Astrocyte (in vitro differentiated cells and primary cell): ENCODE results near the gene NR2F1.

Source experiments
- EZH2 ChIP-seq: IDR thresholded peaks from 2 replicates; pipeline ENCODE4 v1.6.1; 2012; ENCODE audit warnings: mild to moderate bottlenecking, low read length, inconsistent platforms; ENCODE audit not compliant: insufficient read depth
- TF ChIP-seq, protein P1 (sequence below): IDR thresholded peaks from 2 replicates; pipeline ENCODE4 v1.5.1; 2011; ENCODE audit warnings: low read depth, mild to moderate bottlenecking, inconsistent platforms, low read length, moderate library complexity; ENCODE audit not compliant: insufficient read depth

DNA sequence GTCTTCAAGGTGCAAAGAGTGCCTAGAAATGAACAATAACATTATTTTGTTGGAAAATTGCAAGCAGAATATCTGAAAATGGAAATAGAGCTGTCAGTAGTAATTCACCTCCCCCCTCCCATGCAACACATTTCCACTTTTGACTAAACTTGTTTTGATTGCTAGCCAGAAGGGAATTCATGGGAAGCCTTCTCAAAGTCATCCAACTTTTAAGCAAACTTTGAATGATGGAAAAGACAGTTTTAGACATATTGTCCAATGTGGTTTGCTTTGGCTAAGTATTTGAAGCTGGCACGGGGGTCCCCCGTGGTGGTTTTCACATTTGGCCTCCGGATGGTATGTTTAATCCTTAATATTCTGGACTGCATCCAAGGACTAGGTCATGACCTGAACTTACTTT is 7.5 kb downstream of the NR2F1 start:
- no peak for TF ChIP-seq EZH2
- TF ChIP-seq, protein P1, sequence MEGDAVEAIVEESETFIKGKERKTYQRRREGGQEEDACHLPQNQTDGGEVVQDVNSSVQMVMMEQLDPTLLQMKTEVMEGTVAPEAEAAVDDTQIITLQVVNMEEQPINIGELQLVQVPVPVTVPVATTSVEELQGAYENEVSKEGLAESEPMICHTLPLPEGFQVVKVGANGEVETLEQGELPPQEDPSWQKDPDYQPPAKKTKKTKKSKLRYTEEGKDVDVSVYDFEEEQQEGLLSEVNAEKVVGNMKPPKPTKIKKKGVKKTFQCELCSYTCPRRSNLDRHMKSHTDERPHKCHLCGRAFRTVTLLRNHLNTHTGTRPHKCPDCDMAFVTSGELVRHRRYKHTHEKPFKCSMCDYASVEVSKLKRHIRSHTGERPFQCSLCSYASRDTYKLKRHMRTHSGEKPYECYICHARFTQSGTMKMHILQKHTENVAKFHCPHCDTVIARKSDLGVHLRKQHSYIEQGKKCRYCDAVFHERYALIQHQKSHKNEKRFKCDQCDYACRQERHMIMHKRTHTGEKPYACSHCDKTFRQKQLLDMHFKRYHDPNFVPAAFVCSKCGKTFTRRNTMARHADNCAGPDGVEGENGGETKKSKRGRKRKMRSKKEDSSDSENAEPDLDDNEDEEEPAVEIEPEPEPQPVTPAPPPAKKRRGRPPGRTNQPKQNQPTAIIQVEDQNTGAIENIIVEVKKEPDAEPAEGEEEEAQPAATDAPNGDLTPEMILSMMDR = no peak
